Activated CD4-positive, CD25-positive, alpha-beta regulatory T cell treated with anti-CD3 and anti-CD28 coated beads, Interleukin-2, amount 50 U/mL, for 72 hours (primary cell): ENCODE data around the gene XPO1.
"Not testable (repeated sequence)": the region's sequence is repeated elsewhere in the genome, so short reads cannot be mapped to it uniquely, and the experiment has no call there.

Experiments
- DNase-seq: peaks from one replicate; pipeline ENCODE4 v3.0.0; 2021

XPO1 gene

DNA sequence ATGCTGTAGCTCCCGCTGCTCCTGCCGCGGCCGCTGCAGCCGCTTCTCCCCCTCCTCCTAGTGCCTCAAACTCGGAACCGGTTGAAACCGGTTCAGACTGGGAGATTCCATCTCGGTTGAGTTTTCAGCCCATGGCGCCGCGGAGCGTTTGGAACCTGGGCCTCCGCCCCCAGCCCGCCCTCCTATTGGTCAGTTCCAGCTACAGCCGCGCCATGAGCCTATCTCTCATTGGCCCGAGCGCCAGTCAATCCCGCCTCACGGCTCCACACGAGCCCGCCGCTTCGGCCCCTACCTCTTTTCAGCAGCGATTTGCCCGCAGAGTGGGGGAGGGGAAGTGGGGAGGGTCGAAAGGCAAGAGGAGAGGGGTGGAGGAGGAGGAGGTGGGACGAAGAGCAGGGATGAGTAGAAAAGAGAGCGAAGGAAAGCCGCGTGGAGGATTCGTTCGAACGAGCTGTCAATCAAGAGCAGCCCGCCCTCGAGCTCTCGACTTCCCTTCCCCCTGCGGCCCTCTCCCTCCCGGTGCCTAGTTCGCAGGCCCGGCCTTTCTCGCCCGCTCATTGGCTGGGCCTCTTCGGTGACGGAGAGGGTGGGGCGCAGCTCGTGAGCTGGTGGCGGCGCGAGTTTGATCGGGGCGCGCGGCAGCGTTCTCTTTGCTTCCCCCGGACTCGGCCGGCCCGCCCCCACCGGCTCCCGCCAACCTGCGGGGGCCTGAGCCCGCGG is at the start of gene XPO1:
TSS of gene XPO1 (minus strand) at position 157 of the 720 bp plus-strand sequence. CDS start 4,459 bp downstream, outside the sequence.
- peak; percentile 99 for DNase-seq

DNA sequence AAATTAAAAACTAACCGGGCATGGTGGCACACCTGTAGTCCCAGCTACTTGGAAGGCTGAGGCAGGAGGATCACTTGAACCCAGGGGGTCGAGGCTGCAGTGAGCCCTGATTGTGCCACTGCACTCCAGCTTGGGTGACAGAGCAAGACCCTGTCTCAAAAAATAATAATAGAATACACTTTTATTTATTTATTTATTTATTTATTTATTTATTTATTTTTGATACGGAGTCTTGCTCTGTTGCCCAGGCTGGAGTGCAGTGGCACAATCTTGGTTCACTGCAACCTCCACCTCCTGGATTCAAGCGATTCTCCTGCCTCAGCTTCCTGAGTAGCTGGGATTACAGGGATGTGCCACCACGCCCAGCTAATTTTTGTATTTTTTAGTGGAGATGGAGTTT is 48.8 kb upstream of the XPO1 start:
- not testable (repeated sequence) for DNase-seq

DNA sequence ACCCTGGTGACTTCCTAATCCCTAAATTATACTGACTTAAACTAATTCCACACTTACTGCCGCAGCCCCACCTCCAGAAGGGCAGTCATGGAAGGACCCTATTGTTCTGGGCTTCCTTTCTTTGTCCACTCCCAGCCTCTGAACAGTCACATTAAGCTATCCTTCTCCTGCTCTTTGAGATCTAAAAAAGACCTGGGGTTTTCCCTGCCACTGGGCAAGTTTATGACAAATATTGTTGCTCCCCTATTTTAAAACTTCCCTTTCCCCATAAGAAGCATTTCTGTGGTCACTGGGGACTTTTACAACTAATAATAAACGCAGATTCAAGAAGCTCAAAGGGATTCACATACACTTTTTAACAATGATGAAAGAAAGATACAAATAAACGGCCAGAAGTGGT is 47.2 kb upstream of the XPO1 start:
- DNase-seq, result no peak

GRCh38 chr2:61584368-61584767 is 46.2 kb upstream of the XPO1 start:
- not testable (repeated sequence) for DNase-seq

DNA sequence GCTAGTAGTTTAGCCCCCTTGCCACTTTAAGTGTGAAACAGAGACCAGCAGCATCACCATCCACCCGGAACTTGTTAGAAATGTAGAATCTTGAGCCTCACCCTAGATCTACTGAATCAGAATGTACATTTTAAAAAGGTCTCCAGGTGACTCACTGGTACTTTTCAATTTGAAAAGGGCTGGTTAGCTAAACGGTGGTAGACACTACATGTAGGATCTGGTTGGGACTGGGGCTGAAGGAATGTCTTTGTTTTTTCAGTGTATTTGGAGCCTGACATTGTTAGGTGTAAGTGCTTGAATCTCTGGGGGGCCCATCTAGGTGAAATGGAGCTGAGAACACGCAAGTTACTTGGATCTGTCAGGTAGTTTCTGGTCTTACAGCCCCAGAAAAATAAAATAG is 44.0 kb upstream of the XPO1 start:
- DNase-seq, result no peak

DNA sequence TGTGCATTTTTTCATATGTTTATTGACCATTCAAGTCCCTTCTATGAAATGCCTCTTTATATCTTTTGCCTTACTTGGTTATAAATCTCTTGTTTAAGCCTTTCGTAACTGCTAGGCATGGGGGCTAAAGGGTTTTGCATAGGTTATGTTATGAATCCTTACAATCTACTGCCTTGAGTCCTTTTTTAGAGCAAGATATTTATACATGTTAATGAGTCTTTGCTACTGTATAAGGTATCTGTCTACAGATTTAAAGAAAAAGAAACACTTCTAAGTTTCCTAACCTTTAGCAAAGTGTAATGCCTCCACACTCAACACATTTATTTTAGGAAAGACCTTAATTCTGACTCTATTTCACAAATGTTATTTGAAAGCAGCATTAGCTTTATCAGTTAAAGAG is 43.6 kb upstream of the XPO1 start:
- no peak for DNase-seq

DNA sequence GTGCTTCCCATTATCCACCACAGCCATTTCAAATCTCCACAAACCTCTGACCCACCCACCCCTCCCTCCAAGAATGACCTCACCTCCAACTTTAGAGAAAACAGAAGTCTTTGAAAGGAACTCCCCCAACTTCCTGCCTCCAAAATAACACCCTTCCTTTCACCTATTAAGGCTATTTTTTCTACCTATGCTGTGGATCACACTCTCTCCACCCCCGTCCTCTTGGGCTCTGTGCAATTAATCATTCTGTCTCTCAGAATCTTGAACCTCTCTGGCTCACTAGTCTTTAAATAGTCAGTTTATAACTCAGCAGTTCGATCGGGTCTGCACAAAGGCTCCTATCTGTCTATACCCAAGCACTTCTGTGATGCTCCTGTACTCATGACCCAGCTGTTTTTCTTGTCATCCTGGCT is 37.3 kb upstream of the XPO1 start:
- DNase-seq, result no peak

GRCh38 chr2:61566566-61566965 is 28.4 kb upstream of the XPO1 start:
- DNase-seq, result no peak

DNA sequence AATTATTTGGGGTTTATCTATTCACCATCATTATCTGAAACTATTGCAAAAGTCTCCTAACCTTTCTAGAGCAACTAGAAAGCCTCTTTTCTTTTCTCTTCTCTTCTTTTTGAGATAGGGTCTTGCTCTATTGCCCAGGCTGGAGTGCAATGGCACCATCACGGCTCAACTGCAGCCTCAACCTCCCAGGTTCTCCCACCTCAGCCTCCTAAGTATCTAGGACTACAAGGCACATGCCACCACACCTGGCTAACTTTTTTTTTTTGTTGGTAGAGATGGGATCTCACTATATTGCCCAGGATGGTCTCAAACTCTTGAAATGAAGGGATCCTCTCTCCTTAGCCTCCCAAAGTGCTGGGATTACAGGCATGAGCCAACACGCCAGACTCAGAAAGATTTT is 24.5 kb upstream of the XPO1 start:
- no peak for DNase-seq

- no peak for DNase-seq
Observed at GRCh38 chr2:61558160-61558559, 20.0 kb upstream of the XPO1 start.

DNA sequence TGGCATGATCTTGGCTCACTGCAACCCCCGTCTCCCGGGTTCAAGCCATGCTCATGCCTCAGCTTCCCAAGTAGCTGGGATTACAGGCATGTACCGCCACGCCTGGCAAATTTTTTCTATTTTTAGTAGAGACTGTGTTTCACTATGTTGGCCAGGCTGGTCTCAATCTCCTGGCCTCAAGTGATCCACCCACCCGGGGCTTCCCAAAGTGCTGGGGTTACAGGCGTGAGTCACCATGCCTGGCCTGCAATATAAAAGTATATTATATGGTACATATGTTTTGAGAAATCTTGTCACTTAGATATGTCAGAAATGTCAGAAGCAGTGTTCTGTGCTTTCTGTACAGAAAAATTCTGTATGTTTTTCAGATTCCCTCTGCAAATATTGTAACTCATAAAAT is 19.2 kb upstream of the XPO1 start:
- DNase-seq, result no peak

GRCh38 chr2:61554604-61555003 is 16.4 kb upstream of the XPO1 start:
- DNase-seq, result no peak

- DNase-seq, result no peak
Observed at GRCh38 chr2:61550375-61551209, 12.4 kb upstream of the XPO1 start.

DNA sequence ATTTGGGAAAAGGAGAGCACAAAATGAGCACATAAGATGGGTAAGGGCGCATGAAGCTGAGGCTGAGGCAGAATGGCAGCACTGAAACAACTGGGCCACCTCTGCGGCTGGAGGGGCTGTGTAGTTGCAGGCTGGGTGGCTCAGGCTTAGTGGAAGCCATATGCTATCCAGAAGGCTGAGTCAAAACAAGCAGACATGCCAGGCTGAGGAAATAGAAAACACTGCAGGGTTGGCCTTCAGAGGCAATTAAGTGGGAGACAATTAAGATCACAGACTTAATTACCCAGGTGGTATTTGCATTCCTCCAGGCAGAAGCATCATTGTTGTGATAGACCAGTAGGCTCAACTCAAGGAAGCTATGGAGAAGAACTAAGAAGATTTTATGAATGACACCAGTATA is 11.4 kb upstream of the XPO1 start:
- DNase-seq, result no peak

DNA sequence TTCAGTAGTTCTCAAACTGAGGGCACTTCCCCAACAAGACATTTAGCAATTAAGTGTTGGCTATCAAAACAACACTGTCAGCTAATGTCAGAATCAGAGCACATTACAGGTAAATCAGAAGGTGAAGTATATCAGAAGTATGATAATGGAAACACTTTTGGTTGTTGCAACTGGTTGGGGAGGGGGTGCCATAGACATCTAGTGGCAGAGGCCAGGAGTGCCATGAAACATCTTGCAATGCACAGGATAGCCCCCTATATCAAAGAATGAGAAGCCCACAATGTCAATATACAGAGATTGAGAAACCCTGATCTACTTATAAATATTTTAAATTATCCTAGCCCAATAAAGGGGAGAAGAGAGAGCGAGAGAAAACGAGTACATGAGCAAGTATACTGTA is 4.9 kb upstream of the XPO1 start:
- DNase-seq, result no peak

DNA sequence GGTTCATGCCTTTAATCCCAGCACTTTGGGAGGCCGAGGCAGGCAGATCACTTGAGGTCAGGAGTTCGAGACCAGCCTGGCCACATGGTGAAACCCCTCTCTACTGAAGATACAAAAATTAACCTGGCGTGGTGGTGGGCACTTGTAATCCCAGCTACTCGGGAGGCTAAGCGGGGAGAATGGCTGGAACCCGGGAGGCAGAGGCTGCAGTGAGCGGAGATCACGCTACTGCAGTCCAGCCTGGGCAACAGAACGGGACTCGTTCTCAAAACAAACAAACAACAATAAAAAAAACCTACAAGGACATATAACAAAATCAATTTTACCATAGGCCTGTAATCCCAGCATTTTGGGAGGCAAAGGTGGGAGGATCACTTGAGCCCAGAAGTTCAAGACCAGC is 2.0 kb upstream of the XPO1 start:
- DNase-seq, result not testable (repeated sequence)

GRCh38 chr2:61538920-61539520 is 864 bp upstream of the XPO1 start:
- no peak for DNase-seq

DNA sequence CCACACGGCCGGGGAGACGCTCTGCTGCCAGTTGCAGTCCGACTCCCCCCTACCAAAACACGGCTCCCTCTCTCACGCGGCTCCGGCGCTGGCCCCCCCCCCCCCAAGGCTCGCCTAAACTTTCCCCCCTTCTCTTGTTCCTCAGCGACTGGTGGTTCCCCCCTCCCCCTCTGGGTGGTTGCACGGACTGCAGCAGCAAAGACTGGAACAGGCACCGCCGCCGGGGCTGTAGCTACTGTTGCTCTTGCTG is 281 bp downstream of the XPO1 start:
- DNase-seq, result no peak

DNA sequence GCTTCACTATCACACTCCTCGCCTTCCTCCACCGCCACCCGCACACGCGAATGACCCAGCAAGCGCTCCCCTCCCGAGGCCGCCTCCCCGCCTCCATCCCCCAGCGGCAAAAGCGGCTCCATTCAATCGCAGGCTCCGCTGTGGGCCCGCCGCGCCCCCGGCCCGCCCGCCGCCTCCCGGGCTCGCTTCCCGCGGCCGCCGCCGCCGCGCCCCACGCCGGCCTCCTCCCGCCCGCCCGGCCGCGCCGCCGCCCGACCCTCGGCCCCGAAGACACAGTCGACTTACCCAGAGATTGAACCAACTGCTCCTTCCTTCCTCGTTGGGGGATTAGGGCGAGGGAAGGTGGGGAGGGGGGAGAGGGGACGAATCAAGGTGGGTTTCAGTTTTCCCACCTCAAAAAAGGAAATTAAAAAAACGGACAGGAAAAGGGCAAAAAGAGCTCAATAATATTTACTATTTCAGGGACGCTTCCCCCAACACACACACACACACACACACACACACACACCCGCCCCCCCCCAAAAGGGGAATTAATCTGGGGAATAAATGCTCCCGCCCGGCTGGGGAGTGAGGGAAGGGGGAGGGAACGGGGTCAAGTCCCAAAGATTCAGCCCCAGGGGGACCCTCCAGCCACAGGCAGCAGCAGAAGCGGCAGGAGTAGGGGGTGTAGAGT is 743 bp downstream of the XPO1 start:
- peak; percentile 57 for DNase-seq

- DNase-seq, result peak; percentile 74
Observed at GRCh38 chr2:61536572-61537276, 1.4 kb downstream of the XPO1 start.

DNA sequence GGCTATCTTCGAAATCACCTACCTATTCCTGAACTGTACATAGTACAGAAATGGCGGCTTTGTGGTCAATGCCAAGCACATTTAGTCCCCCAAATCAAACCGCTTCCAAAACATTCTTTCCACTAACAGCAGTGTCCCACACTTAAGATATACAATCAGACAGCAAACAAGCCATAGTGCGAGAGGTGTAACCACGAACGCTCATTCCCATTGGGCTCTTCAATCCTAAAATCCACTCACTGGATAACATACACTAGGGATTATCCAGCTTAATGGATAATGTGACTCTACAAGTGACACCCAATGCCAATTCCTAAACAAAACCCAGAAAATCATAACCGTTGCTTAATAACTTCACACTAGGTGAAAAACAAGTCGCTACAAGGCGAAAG is 2.0 kb downstream of the XPO1 start:
- no peak for DNase-seq

GRCh38 chr2:61535449-61535848 is 2.7 kb downstream of the XPO1 start:
- DNase-seq, result no peak

- DNase-seq, result no peak
Observed at GRCh38 chr2:61534926-61535325, 3.2 kb downstream of the XPO1 start.
